NCI-H1417 (cell line): ENCODE results near the gene C1QL4.
A peak's percentile ranks its signal among the peaks of the same experiment; 100 is the strongest.
"Not testable (repeated sequence)": the region's sequence is repeated elsewhere in the genome, so short reads cannot be mapped to it uniquely, and the experiment has no call there.

Source experiments
- DNase-seq, 3 experiments: peaks; one replicate each; lab custom pipeline; 2025; lab: John Stamatoyannopoulos, UW

Gene C1QL4

DNA sequence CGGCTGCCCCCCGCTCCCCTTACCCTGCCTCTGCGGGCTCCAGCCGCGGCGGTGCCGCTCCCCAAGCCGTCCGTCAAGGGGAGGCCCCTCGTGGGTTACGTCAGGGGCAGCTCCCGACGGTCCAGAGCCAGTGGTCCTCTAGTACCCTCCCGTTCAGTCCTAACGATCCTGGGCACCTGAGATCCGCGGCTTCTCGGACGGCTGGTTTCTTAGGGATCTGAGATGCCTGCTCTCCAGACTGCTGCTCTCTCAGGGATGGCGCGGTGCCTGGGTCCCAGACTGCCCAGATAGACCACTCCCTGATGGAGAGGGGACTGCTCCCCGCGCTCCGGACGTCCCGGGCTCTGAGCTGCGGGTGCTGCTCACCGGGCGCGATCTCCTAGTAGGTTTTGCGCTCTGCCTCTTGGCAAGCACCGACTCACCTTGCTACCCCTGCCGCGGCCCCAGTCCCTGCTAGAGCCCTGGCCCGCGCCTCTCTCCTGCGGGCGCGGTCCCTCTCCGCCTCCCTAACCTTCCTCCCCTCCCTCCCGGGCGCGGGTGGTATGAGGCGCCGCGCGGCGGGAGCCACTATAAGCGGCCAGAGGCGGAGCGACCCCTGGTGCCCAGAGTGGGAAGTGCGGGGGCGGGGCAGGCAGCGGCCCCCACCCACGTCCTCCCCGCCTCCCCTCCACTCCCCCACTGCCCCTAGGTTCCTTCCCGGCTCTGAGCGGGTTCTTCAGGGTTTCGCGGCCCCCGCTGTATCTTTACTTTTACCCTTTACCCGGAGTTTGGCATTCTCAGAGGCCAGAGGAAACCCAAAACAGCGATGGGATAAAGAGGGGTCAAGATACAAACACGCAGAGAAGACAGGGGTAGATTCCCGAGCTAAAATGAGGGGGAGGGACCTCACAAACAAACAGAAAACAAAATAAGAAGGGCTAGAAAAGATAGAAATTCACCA, at the start of gene C1QL4:
C1QL4 (minus strand) TSS at position 544 of the 940 bp plus-strand sequence. CDS start 711 bp downstream, outside the sequence.
- DNase-seq: peak; percentile 76 to 92 (median 80)

DNA sequence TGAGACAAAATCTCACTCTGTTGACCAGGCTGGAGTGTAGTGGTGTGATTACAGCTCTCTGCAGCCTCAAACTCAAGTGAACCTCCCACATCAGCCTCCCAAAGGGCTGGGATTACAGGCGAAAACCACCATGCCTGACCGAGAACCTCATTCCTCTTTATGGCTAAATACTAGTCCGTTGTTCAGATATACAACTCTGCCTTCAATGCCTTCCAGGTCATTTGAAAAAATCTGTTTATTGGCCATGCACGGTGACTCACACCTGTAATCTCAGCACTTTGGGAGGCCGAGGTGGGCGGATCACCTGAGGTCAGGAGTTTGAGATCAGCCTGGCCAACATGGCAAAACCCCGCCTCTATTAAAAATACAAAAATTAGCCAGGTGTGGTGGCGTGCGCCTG, 43.2 kb upstream of the C1QL4 start:
- DNase-seq: not testable (repeated sequence)

DNA sequence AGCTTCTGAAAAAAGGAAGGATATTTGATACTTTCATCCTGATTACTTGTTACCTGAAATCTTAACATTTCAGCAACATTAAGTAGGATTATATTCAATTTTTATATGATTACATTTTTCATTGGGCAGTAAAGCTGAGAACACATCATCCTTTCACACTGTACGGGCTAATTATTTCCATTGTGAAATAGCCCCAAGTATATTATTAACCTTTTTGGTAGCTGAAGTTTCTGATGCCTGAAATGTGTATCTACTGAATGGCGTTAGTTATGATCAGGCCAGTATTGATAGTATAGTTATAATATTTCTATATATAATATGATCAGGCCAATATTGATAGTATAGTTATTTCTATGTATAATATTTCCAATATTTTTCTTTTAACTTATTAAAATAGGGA, 40.4 kb upstream of the C1QL4 start:
- DNase-seq: no peak

DNA sequence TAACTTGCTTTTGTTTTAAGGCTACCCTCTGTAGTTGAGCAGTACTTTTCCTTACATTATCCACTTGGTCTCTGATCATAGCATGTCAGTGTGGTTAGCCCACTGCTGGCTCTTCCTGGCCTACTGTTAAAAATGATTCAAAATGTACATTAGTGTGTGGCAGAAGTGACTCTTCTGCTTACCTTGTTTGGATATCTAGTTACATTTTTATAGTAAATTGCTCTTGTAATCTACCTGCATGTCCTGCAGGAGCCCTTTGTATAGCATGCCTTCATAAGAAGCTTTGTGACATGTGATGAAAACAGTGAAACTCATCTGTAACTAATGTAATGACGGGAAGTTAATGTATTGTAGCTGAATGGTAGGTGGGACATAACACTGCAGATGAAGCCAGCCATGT, 38.4 kb upstream of the C1QL4 start:
- DNase-seq: peak in 1 of 3 experiments; percentile 48

DNA sequence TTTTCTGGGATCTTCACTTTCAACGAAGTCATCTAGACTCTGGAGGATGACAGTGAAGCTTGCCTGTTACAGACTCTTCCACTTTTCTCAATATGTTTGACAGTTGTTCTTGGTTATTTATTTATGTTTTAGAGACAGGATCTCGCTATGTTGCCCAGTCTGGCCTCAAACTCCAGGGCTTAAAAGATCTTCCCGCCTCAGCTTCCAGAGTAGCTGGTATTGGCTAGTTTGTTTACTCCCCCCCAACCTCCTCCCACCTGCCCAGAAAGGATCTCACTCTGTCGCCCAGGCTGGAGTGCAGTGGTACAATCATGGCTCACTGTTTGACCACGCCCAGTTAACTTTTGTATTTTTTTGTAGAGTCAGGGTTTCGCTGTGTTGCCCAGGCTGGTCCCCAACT, 33.6 kb upstream of the C1QL4 start:
- no peak for DNase-seq

DNA sequence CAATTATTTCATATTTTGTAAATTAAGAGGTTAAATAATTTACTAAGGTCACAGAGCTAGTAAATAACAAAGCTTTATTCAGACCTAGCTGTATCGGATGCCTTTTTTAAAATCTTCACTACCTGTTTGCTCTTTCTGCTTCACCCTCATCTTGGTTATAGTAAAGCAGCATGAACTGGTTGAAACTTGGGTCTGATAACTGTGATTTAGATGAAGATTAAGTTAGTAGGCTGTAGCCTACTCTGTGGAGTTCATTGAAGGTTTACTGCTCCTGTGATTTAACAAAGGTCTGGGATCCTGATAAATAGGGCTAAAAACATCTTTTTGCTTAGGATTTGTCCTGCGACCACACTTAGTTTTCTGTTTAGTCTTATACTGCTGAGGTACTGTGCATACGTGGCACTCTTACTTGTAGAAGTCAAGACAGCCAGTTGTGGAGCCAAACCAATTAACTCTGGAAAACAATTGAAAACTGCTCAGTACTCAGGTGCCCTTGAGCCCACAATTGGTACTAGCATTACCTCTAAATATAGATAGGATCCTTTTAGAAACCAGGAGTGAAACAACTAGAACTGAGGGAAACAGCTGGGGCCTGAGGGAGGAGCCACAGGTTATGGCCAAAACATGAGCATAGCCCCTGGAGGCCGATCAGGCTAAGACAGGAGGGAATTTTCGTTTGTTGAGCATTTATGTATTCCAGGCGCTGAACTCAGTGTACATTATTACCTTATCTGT, 32.6 kb upstream of the C1QL4 start:
- peak; percentile 13 to 70 (median 46) for DNase-seq

DNA sequence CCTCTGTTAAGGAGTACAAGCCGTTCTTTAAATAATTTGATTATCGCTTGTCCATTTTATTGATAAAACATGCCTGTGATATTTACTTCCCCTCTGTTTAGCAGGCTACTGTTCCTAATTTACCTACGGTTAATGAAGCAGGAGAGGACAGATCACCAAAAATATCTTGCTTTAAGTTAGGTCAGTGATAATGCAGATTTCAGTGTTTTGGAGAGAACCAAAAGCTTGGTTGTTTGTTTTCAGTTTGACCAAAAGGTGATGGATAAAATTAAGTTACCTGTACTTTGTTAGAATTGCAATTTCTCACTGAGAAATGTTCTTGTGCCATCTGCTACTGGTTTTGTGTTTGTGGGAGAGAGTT, 31.2 kb upstream of the C1QL4 start:
- peak in 1 of 3 experiments; percentile 61 for DNase-seq

DNA sequence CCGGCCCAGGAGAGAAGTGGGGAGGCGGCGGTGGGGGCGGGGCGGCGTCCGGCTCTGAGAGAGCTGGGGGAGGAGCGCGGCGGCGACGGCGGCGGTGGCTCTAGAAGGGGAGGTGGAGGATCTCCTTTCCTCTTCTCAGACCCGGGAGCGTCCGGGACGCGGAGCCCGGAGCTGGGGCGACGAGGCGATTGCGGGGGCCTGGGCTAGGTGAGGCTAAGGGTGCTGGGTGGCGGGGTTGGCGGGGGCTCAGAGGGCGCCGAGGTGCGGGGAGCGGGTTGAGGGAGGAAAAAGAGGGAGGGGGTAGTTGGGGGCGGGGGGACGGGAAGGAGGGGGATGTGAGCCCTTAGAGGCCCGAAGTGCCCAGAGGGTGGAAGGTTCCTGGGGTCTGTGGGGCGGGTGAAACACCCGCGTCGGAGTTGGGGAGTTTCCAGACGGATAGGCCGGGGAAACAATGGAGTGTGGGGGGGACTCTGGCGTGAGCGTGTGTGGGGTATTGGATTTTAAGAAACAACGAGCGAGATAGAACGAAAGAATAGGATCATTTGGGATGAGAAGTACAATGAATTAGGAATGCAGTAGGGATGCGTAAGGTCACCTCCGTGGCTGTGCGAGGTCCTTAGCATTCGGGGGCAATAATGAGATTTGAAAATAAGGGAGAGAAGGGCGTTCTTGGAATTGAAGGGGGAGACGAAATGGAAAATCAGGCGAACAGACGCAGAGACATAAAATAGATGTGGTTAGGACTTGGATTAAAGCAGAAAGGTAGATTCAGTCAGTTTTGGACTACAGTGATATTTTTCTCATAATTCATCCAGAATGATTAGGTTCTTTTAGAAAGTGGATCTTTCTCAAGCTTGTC, 30.6 kb upstream of the C1QL4 start, which contains the start of gene SPATS2:
SPATS2 (plus strand) TSS at position 82 of the 859 bp plus-strand sequence. CDS start 93,551 bp downstream, outside the sequence.
- peak; percentile 53 to 90 (median 83) for DNase-seq

DNA sequence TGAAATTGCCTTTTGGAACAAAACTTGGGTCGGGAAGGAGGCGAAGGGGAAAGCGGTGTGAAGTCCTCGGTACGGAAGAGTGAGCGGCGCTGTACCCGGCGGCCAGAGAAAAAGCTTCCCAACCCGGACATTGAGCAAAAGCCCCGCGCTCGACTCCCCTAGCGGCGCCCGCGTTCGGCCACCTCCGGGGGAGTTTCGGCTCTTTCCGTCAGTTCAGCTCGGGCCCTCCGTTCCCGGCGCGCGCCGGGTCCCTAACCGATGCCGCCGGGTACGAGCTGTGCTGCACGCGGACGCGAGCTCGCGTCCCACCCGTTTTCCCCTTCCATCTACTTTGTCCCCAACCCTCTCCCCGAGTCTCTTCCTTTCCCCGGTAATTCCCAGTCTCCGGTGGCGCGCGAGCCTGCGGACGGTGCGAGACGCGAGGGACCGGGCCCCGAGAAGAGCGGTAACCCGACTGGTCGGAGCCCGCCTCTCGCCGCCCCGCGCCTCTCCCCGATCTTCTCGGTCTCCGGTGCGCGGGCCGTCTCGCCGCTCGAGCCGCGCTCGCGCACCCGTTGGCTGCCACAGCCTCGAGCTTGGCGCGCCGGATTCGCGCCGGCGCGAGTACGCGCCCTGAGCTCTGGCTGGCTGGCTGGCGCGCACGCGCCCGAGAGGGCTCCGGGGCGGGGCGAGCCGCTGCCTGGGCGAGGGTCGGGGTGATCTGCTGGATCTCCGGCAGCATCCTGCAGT, 29.8 kb upstream of the C1QL4 start:
- DNase-seq: peak; percentile 97 to 98 (median 98)

DNA sequence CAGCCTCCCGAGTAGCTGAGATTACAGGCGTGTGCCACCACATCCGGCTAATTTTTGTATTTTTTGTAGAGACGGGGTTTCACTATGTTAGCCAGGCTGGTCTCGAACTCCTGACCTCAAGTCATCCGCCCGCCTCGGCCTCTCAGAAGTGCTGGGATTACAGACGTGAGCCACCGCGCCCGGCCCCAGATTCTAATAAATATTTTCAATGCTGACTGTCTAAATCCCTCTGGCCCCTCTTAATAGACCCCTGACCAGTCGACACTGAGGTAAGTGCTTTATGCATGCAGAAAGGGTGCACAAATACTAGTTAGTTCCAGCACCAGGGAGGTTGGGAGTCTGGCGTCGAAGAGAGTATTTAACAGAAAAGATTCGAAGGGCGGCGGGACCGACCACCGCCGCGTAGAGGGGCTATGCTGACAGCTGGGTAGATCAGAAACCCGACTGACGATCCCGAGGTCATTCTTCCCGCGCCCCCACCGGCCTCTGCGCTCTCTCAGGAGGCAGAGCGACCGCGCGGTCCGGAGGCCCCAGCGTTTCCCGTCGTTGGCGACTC, 29.2 kb upstream of the C1QL4 start:
- DNase-seq: no peak

DNA sequence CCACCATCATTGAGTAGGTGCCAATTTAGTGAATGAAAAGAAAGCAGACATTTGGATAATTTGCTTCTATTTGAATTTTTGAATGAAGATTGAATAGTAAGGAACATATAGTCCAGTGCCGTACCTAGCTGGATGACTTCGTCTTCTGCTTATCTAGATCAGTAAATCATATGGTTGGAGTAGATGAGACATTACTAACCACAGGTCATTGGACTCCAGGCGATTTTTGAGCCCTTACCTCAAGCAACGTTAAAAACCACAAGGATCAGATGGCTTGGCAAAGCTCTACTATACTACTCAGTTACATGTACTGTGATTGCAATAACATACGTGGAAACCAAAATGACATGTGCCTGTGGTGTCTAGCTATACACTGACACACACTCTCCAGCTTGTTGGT, 28.6 kb upstream of the C1QL4 start:
- DNase-seq: no peak

DNA sequence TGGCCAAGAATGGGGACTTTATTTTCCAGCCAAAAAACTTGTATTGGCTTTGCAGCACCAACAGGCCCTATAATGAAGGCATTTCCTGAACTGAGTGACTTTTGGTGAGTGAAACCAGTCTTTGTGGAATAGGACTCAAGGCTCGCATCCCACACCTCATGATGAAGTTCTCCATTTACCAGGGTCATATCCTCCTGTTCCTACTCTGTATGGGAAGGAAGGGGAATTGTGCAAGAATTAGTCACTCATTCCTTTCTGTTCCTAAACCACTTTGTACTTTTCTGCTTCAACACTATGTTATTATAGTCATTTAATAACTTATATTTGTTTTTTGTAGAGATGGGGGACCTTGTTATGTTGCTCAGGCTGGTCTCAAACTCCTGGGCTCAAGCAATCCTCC, 28.0 kb upstream of the C1QL4 start:
- no peak for DNase-seq

DNA sequence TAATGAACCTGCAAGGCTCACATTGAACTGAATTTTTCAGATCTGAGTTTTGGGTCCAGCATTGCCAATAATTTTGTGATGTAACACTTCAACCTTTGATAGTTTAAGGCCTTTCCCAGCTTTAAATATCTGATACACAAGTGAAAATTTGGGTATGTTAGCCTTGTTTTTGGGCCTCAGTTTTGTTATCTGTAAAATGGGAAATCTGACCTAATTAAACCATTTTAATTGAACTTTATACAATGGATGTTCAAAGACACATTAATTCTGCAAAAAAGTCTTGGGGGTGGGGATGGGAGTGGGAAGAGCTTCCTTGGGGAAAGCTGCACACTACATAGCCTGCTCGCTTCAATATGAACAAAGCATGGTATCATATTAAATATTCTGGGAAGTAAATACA, 25.1 kb upstream of the C1QL4 start:
- DNase-seq: no peak

DNA sequence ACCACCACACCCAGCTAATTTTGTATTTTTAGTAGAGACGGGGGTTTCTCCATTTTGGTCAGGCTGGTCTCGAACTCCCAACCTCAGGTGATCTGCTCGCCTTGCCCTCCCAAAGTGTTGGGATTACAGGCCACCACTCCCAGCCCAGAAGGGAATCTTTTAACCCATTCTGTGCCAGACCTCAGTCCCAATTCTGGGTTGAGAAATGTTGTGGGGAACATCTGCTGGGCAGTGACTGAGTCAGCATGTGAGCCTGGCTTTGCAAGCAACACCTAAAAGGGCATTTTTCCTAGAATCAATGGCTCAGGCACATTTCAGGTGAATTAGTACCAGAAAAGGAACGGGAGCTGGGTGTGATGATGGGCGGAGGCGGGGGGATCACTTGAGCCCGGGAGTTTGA, 22.7 kb upstream of the C1QL4 start:
- no peak for DNase-seq

DNA sequence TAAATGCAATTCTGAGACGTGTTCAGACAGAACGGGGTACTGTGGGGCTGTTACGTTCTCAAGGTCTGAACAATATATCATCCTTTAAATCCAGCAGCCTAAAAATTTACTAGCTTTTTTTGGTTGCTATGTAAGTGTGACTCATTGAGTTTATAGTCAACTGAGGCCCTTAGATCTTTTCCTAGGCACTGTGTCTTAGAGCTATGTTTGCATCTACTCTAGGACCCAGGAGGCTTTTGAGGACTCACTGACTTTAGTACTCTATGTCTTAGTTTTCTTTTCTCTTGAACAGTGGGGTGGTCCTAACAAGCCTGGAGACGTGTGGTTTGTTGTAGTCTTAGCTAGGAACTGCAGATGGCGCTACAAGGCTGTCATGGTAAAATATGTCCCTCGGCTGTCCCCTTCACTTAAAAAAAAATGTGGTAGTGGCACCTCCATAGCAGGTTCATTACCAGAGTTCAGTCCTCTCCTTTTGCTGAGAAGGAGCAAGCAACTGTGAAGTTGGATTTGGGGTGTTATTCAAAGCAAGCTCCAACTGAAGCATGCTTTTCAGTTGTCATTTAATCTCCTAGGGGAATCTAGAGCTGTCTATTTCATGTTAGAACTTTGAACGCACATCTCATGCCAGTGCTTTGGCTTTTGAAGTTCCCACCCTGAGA, 21.6 kb upstream of the C1QL4 start:
- peak; percentile 66 to 90 (median 75) for DNase-seq

DNA sequence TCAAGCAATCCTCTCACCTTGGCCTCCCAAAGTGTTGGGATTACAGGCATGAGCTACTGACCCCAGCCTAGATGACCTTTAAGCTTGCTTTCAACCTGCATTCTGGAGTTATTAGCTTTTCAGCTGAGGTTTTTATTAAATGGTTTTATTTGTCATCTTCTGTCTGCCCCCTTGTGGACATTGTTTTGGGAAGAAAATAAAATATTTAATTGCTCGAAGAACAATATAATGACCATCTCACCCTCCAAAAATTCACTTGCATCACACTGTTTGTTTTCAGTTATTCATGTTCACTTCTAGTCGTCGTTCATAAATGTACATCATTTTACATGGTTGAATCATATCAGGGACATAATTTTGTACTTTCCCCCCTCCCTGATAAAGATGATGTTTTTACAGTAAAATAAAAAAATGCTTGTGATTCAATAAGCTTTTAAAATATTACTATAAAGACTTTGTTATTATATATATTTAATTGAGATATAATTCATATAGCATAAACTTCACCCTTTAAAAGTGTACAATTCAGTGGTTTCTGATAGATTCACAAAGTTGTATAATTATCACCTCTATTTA, 20.2 kb upstream of the C1QL4 start:
- peak in 2 of 3 experiments; percentile 30 to 63 for DNase-seq

DNA sequence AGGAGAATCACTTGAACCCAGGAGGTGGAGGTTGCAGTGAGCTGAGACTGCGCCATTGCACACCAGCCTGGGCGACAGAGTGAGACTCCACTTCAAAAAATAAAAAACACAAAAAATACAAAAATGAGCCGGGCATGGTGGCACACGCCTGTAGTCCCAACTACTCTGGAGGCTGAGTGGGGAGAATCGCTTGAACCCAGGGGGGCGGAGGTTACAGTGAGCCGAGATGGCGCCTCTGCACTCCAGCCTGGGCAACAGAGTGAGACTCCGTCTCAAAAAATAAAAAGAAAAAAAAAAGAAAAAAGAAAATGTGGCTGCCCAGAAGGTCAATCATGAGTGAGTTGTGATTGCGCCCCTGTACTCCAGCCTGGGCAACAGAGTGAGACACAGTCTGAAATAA, 18.9 kb upstream of the C1QL4 start:
- DNase-seq: no peak

DNA sequence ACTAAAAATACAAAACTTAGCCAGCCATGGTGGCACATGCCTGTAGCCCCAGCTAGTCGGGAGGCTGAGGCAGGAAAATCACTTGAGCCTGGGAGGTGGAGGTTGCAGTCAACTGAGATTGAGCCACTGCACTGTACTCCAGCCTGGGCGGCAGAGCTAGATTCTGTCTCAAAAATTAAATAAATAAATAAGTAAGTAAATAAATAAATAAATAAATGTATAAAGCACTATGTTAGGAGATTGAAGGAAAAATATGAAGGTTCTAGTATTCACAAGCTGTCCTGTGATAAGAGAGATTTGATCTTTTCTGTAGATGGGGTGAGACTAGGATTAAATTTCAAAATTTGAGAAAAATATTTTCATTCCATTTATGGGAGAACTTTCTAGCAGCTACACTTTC, 15.4 kb upstream of the C1QL4 start:
- no peak for DNase-seq

DNA sequence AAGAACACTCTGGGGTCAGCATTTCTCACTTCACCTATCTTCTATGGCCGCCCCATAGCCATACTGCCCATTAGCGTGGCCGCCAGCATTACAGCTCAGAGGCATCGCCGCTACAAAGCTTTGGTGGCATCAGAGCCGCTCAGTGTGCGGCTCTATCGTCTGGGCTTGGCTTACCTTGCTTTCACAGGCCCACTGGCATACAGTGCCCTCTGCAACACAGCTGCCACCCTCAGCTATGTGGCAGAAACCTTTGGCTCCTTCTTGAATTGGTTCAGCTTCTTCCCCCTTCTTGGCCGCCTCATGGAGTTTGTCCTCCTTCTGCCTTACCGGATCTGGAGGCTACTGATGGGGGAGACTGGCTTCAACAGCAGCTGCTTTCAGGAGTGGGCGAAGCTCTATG, 12.3 kb upstream of the C1QL4 start:
- DNase-seq: no peak

DNA sequence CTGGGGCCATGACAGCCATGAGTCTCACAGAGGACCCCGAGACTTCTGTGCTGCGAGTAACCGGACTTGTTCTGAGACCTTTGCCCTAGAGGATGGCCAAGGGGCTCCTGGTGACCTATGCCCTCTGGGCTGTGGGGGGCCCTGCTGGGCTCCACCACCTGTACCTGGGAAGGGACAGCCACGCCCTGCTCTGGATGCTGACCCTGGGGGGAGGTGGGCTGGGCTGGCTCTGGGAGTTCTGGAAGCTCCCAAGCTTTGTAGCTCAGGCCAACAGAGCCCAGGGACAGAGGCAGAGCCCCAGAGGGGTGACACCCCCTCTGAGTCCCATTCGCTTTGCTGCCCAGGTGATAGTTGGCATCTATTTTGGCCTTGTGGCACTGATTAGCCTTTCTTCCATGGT, 11.8 kb upstream of the C1QL4 start:
- DNase-seq: no peak
